Fibroblast of lung (primary cell): ENCODE results near the gene TINCR.

ENCODE experiments used
- EZH2 ChIP-seq: IDR thresholded peaks from 2 replicates; pipeline ENCODE4 v1.5.1; 2012; ENCODE audit warnings: low read length, control low read depth, mild to moderate bottlenecking; ENCODE audit errors: missing control alignments
- TF ChIP-seq, protein P1 (sequence below), 2 donors: IDR thresholded peaks in 1 of 2; conservative IDR thresholded peaks in 1 of 2; 1 replicate in 1 of 2; 2 replicates in 1 of 2; pipeline ENCODE4 v1.5.1; 2011 to 2012; ENCODE audit warnings: low read length in 2 of 2, control low read depth in 1 of 2, inconsistent platforms in 1 of 2, low read depth in 1 of 2, mild to moderate bottlenecking in 1 of 2

- TF ChIP-seq, protein P1, sequence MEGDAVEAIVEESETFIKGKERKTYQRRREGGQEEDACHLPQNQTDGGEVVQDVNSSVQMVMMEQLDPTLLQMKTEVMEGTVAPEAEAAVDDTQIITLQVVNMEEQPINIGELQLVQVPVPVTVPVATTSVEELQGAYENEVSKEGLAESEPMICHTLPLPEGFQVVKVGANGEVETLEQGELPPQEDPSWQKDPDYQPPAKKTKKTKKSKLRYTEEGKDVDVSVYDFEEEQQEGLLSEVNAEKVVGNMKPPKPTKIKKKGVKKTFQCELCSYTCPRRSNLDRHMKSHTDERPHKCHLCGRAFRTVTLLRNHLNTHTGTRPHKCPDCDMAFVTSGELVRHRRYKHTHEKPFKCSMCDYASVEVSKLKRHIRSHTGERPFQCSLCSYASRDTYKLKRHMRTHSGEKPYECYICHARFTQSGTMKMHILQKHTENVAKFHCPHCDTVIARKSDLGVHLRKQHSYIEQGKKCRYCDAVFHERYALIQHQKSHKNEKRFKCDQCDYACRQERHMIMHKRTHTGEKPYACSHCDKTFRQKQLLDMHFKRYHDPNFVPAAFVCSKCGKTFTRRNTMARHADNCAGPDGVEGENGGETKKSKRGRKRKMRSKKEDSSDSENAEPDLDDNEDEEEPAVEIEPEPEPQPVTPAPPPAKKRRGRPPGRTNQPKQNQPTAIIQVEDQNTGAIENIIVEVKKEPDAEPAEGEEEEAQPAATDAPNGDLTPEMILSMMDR (conservative IDR thresholded peaks at IDR 0.05 in 1 of 2, IDR thresholded peaks at IDR 0.05 in 1 of 2; ENCODE audit: low read depth in 1 of 2, low read length in 2 of 2) = no peak
- TF ChIP-seq EZH2 = no peak
Observed at GRCh38 chr19:5592531-5593342, 25.0 kb upstream of the TINCR start.
